GM12878 (cell line): ENCODE results near the gene ABHD6. TPM values are rescaled to one million over a fixed set of nuclear protein-coding genes. Genes with fewer than 3 reads are reported as not detected.

Source experiments
- ATAC-seq: fragments of 200-7000 bp; cut with Tn5 transposase; 3 replicates; pipeline ENCODE4 v1.9.1; 2020; ENCODE audit warnings: mild to moderate bottlenecking, moderate library complexity
- BruUV-seq: library from RNA; stranded (reverse); fragments of 400-500 nt; replicated peaks from 2 replicates; lab custom pipeline; 2021; lab: Mats Ljungman, UMichigan
- CTCF ChIA-PET: fragments of 300-600 bp; sonication (Branson Sonifier 250); formaldehyde crosslinking; extraction: SDS; loops from one replicate; lab custom pipeline; 2021; ENCODE audit warnings: inconsistent platforms; lab: Yijun Ruan, JAX
- POLR2A ChIA-PET: fragments of 350-600 bp; formaldehyde crosslinking; extraction: SDS; loops from one replicate; lab custom pipeline; 2021; ENCODE audit warnings: inconsistent platforms; lab: Charles Lee
- RAD21 ChIA-PET: fragments of 300-600 bp; sonication (Branson Sonifier 250); formaldehyde crosslinking; loops from one replicate; lab custom pipeline; 2023; ENCODE audit warnings: antibody characterized with exemption; ENCODE audit not compliant: unreplicated experiment; lab: Charles Lee
- SMC1A ChIA-PET: fragments of 300-600 bp; sonication (Branson Sonifier 250); formaldehyde crosslinking; loops from one replicate; lab custom pipeline; 2023; ENCODE audit not compliant: unreplicated experiment, uncharacterized antibody; lab: Charles Lee
- DNase-seq: peaks from one replicate; pipeline ENCODE4 v3.0.0-alpha.2; 2011; ENCODE audit warnings: low read depth, low spot score
- FAIRE-seq: peaks from 3 replicates; lab custom pipeline; 2011; peaks lifted over from hg19 to GRCh38; lab: Jason Lieb, UNC
- H2AFZ ChIP-seq: 2 replicates; pipeline ENCODE4 v1.6.0; 2011; ENCODE audit warnings: low read depth, low read length, control low read depth; ENCODE audit not compliant: control insufficient read depth
- H3K27ac ChIP-seq: 2 replicates; pipeline ENCODE4 v1.5.1; 2011; ENCODE audit warnings: control low read depth; ENCODE audit not compliant: control insufficient read depth, insufficient read depth
- H3K27me3 ChIP-seq, 2 experiments: replicated peaks in 1 of 2; 2 replicates each; pipeline versions ENCODE4 v1.6.0 to v1.6.1; 2011; ENCODE audit warnings: low read length in 1 of 2; ENCODE audit not compliant: control insufficient read depth in 2 of 2, insufficient read depth in 2 of 2
- H3K36me3 ChIP-seq, 2 experiments: 2 replicates each; pipeline ENCODE4 v1.5.1; 2011; ENCODE audit warnings: low read length in 1 of 2; ENCODE audit not compliant: control insufficient read depth in 2 of 2, insufficient read depth in 2 of 2
- H3K4me1 ChIP-seq: 2 replicates; pipeline ENCODE4 v1.6.1; 2011; ENCODE audit warnings: mild to moderate bottlenecking, low read length, moderate library complexity, mixed read lengths; ENCODE audit not compliant: control insufficient read depth, insufficient read depth
- H3K4me2 ChIP-seq: 2 replicates; pipeline ENCODE4 v1.6.0; 2011; ENCODE audit warnings: control low read depth; ENCODE audit not compliant: control insufficient read depth, insufficient read depth
- H3K4me3 ChIP-seq: fragments of 200-600 bp; sonication (generic); 2 replicates; pipeline ENCODE4 v1.5.1; 2016
- H3K79me2 ChIP-seq: 2 replicates; pipeline ENCODE4 v1.6.0; 2011; ENCODE audit warnings: low read length; ENCODE audit not compliant: control insufficient read depth, insufficient read depth
- H3K9ac ChIP-seq: 2 replicates; pipeline ENCODE4 v1.8.0; 2011; ENCODE audit warnings: low read length, control low read depth, mixed read lengths; ENCODE audit not compliant: control insufficient read depth, insufficient read depth
- H3K9me3 ChIP-seq: replicated peaks from 3 replicates; pipeline ENCODE4 v1.5.1; 2011; ENCODE audit warnings: mild to moderate bottlenecking, low read length; ENCODE audit not compliant: control insufficient read depth, insufficient read depth
- H4K20me1 ChIP-seq: 2 replicates; pipeline ENCODE4 v1.6.0; 2011; ENCODE audit not compliant: control insufficient read depth, insufficient read depth
- HDAC2 ChIP-seq: fragments of 200-600 bp; sonication (generic); IDR thresholded peaks from 2 replicates; pipeline ENCODE4 v1.6.1; 2017
- IRF4 ChIP-seq: IDR thresholded peaks from 2 replicates; pipeline ENCODE4 v1.6.1; 2011; ENCODE audit warnings: low read depth, low read length
- MLLT1 ChIP-seq: fragments of 450-650 bp; IDR thresholded peaks from 2 replicates; pipeline ENCODE4 v1.6.1; 2016; ENCODE audit warnings: mild to moderate bottlenecking
- MTA3 ChIP-seq: IDR thresholded peaks from 2 replicates; pipeline ENCODE4 v1.6.1; 2012; ENCODE audit warnings: low read length, inconsistent platforms, borderline replicate concordance
- RELB ChIP-seq: fragments of 450-650 bp; IDR thresholded peaks from 2 replicates; pipeline ENCODE4 v1.6.1; 2017; ENCODE audit warnings: low read depth, mild to moderate bottlenecking, moderate library complexity
- RUNX3 ChIP-seq: IDR thresholded peaks from 2 replicates; pipeline ENCODE4 v1.6.1; 2012; ENCODE audit warnings: low read length, inconsistent platforms
- SPI1 ChIP-seq: IDR thresholded peaks from 2 replicates; pipeline ENCODE4 v1.6.1; 2011; ENCODE audit warnings: low read depth, mild to moderate bottlenecking, low read length, moderate library complexity, borderline replicate concordance; ENCODE audit not compliant: insufficient read depth
- TCF3 ChIP-seq: IDR thresholded peaks from 2 replicates; pipeline ENCODE4 v1.6.1; 2012; ENCODE audit warnings: low read depth, mild to moderate bottlenecking, low read length, borderline replicate concordance; ENCODE audit not compliant: insufficient read depth
- ZBTB4 ChIP-seq: fragments of 450-650 bp; formaldehyde crosslinking; IDR thresholded peaks from 2 replicates; pipeline ENCODE4 v1.4.0; 2022; ENCODE audit warnings: mild to moderate bottlenecking, moderate library complexity
- WGBS: methylation state at CpG from one replicate; pipeline ENCODE4 v1.1.6; 2016; ENCODE audit warnings: low lambda C conversion rate; ENCODE audit not compliant: insufficient replicate concordance, insufficient coverage; ENCODE audit errors: missing lambda C conversion rate; 5-methylcytosine and 5-hydroxymethylcytosine counted together
- in situ Hi-C: fragments of 300-500 bp; cut with MboI; formaldehyde crosslinking; loops from 9 replicates; pipeline ENCODE4 v1.14.3; 2018; ENCODE audit warnings: mixed read lengths
- intact Hi-C: fragments of 100-400 bp; cut with micrococcal nuclease; formaldehyde crosslinking; loops from one replicate; pipeline ENCODE4 v1.14.2; 2022; ENCODE audit not compliant: unreplicated experiment
- polyA plus RNA-seq, 11 experiments: library from polyadenylated mRNA; depleted of rRNA in 4 of 11; unstranded in 6 of 11; stranded (reverse) in 5 of 11; fragments of >200 nt; fragmentation: Nextera tagmentation in 4 of 11; fragmentation: Illumina TruSeq in 1 of 11; extraction: Ambion mirVana in 4 of 11; extraction: Trizol in 1 of 11; gene quantifications; 1 replicate in 1 of 11; 2 replicates in 10 of 11; pipeline versions ENCODE4 v1.2.1 to v1.2.3, GENCODE V29; 2011 to 2016; ENCODE audit warnings: inconsistent platforms in 2 of 11, missing spikeins in 2 of 11, low read depth in 1 of 11
- total RNA-seq, 4 experiments: library from RNA; depleted of rRNA in 3 of 4; stranded (reverse); fragments of >200 nt in 3 of 4; fragmentation: Illumina TruSeq in 1 of 4; extraction: Trizol in 1 of 4; gene quantifications; 2 replicates each; pipeline versions ENCODE4 v1.2.1 to v1.2.3, GENCODE V29; 2013 to 2021

The ABHD6 gene
- total and polyA plus RNA-seq, 10 of the 15 experiments (the other 5 are each of a cell fraction or from before 2014, with no cell fraction given) = 1.4 to 33.2 (median 3.2) TPM

DNA sequence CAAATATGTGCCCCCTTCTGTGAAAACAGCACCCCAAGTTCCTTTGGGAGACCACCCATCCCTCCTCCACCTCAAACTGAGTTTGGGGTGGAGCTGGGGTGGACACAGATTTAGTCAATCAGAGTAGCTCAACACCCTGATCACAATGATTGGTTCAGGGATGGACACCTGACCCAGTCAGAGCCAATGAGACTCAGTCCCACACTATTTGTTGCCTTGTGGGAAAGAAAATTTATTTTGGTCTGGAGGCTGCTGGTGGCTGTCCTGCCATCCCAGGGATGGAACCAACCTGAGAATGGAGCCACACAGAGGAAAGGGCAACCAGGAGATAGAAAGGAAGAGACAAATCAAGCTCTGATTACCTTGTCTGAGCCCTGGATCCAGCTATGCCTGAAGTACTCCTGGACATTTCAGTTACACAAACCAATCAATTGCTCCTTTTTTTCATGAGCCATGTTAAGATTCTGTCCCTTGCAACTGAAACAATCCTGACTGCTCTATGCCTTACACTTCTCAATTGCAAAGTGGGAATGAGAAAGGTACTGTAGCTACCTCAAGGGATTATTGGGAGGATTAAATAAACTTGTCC lies 37.4 kb upstream of the ABHD6 start (continued):
- TF ChIP-seq ZBTB4 (no peak), HDAC2 (no peak), MLLT1 (no peak)

GRCh38 chr3:58200846-58201355 lies 36.7 kb upstream of the ABHD6 start:
- Histone ChIP-seq H3K79me2 (no peaks in the 10 kb centered on the region; the same call in 1 of the 2 replicates), H4K20me1 (no peaks in the 10 kb centered on the region), H3K36me3 (peaks cover 0 to 1% of the 10 kb centered on the region in 2 experiments; a peak in 1 of 4 replicates), H3K9me3 (peaks cover 6% of the 10 kb centered on the region), H3K27me3 (no peaks in the 10 kb centered on the region), H3K4me2 (peak overlapping the region; percentile 23), H2AFZ (peak overlapping the region; percentile 3), H3K4me1 (peaks cover 46% of the 10 kb centered on the region), H3K27ac (peak overlapping the region; percentile 73), H3K4me3 (no peak overlapping the region; the same call in 1 of the 2 replicates), H3K9ac (no peak overlapping the region)
- no peak for DNase-seq
- ChIA-PET SMC1A (interaction anchor here (1.0 to 12.6 kb wide), 8 partner anchors 12 to 99 kb away, joined by 3 to 510 read pairs (median 8); partner anchors contain the start of gene DNASE1L3), RAD21 (interaction anchor here (0.6 to 8.1 kb wide), 11 partner anchors 12 to 153 kb away, joined by 3 to 285 read pairs (median 3); partner anchors contain the start of genes DNASE1L3, HTD2 and RPP14), CTCF (interaction anchor here (1.1 to 25.2 kb wide), 3 partner anchors 13 to 98 kb away, joined by 3 to 655 read pairs (median 4); partner anchors contain the start of gene DNASE1L3), POLR2A (interaction anchor here (0.6 to 17.1 kb wide), 12 partner anchors 10 to 148 kb away, joined by 3 to 491 read pairs (median 4); partner anchors contain the start of genes DNASE1L3 and HTD2)
- in situ Hi-C loops (loop anchor here (25.0 kb wide), 1 partner anchor 1186 kb away; no protein-coding TSS in a partner anchor), intact Hi-C loops (loop anchor here (2.0 kb wide), 1 partner anchor 14 kb away; no protein-coding TSS in a partner anchor)
- FAIRE-seq = no peak
- 59% methylated on average over 11 of the region's 11 CpGs for WGBS
- ATAC-seq = peak; percentile 53
- no TSS peak for BruUV-seq
- TF ChIP-seq SPI1 = peak; percentile 42; the same call in 1 of the 2 replicates
- peak; percentile 69; the same call in 1 of the 2 replicates for TF ChIP-seq TCF3
- no peak; the same call in 1 of the 2 replicates for TF ChIP-seq MTA3
- TF ChIP-seq RELB = peak; percentile 42; the same call in 1 of the 2 replicates
- no peak; the same call in 1 of the 2 replicates for TF ChIP-seq RUNX3
- 0 out of 2 replicates have a peak, but pooled peaks have one; percentile 5 for TF ChIP-seq IRF4
- TF ChIP-seq MLLT1 = peak; percentile 64; the same call in 1 of the 2 replicates
